Stimulated activated naive CD8-positive, alpha-beta T cell treated with anti-CD3 and anti-CD28 coated beads, Interleukin-15, Interleukin-2, amounts not matched to agents 100 ng/mL and 50 ng/mL, for 24 hours (primary cell): ENCODE measurements around the gene PALS1.

Experiments used
- H3K27ac Mint-ChIP-seq: one replicate; pipeline ENCODE4 v1.8.0; 2021; ENCODE audit warnings: mild to moderate bottlenecking, mixed read lengths
- H3K27me3 Mint-ChIP-seq: one replicate; pipeline ENCODE4 v1.8.0; 2021; ENCODE audit warnings: mixed read lengths
- H3K36me3 Mint-ChIP-seq: one replicate; pipeline ENCODE4 v1.8.0; 2021; ENCODE audit warnings: low read depth, mixed read lengths
- H3K4me1 Mint-ChIP-seq: one replicate; pipeline ENCODE4 v1.8.0; 2021; ENCODE audit warnings: low read depth, mixed read lengths
- H3K4me3 Mint-ChIP-seq: one replicate; pipeline ENCODE4 v1.8.0; 2021; ENCODE audit warnings: mild to moderate bottlenecking, mixed read lengths
- H3K9me3 Mint-ChIP-seq: one replicate; pipeline ENCODE4 v1.8.0; 2021; ENCODE audit warnings: mixed read lengths

The PALS1 gene

GRCh38 chr14:67240168-67240932 lies 885 bp upstream of the PALS1 start:
- peaks cover 5% of the 10 kb centered on the region for H3K27me3 Mint-ChIP-seq
- peak overlapping the region; percentile 12 for H3K27ac Mint-ChIP-seq
- no peaks in the 10 kb centered on the region for H3K9me3 Mint-ChIP-seq
- H3K36me3 Mint-ChIP-seq = no peaks in the 10 kb centered on the region
- peaks cover 21% of the 10 kb centered on the region for H3K4me1 Mint-ChIP-seq
- H3K4me3 Mint-ChIP-seq = peak overlapping the region; percentile 90

GRCh38 chr14:67240978-67241410 lies 241 bp upstream of the PALS1 start:
- Mint-ChIP-seq H3K4me3 (peak overlapping the region; percentile 90), H3K27ac (peak overlapping the region; percentile 72), H3K36me3 (no peaks in the 10 kb centered on the region), H3K9me3 (no peaks in the 10 kb centered on the region), H3K27me3 (peaks cover 5% of the 10 kb centered on the region), H3K4me1 (peaks cover 21% of the 10 kb centered on the region)

GRCh38 chr14:67242168-67242420 lies 859 bp downstream of the PALS1 start:
- Mint-ChIP-seq H3K4me1 (peaks cover 24% of the 10 kb centered on the region), H3K27me3 (peaks cover 5% of the 10 kb centered on the region), H3K27ac (peak overlapping the region; percentile 74), H3K9me3 (no peaks in the 10 kb centered on the region), H3K4me3 (peak overlapping the region; percentile 90), H3K36me3 (no peaks in the 10 kb centered on the region)

GRCh38 chr14:67245104-67245503 lies 3.9 kb downstream of the PALS1 start:
- H3K9me3 Mint-ChIP-seq = no peaks in the 10 kb centered on the region
- H3K4me1 Mint-ChIP-seq = peaks cover 29% of the 10 kb centered on the region
- no peak overlapping the region for H3K27ac Mint-ChIP-seq
- H3K27me3 Mint-ChIP-seq = peaks cover under 1% of the 10 kb centered on the region
- H3K4me3 Mint-ChIP-seq = no peak overlapping the region
- no peaks in the 10 kb centered on the region for H3K36me3 Mint-ChIP-seq

GRCh38 chr14:67251573-67252226 lies 10.5 kb downstream of the PALS1 start:
- peaks cover 14% of the 10 kb centered on the region for H3K4me1 Mint-ChIP-seq
- no peak overlapping the region for H3K27ac Mint-ChIP-seq
- H3K36me3 Mint-ChIP-seq = no peaks in the 10 kb centered on the region
- H3K9me3 Mint-ChIP-seq = no peaks in the 10 kb centered on the region
- H3K4me3 Mint-ChIP-seq = no peak overlapping the region
- no peaks in the 10 kb centered on the region for H3K27me3 Mint-ChIP-seq

GRCh38 chr14:67253076-67253635 lies 11.9 kb downstream of the PALS1 start:
- H3K4me1 Mint-ChIP-seq = peaks cover 3% of the 10 kb centered on the region
- H3K27ac Mint-ChIP-seq = no peak overlapping the region
- H3K4me3 Mint-ChIP-seq = no peak overlapping the region
- no peaks in the 10 kb centered on the region for H3K36me3 Mint-ChIP-seq
- no peaks in the 10 kb centered on the region for H3K9me3 Mint-ChIP-seq
- H3K27me3 Mint-ChIP-seq = no peaks in the 10 kb centered on the region

GRCh38 chr14:67257906-67258305 lies 16.7 kb downstream of the PALS1 start:
- Mint-ChIP-seq H3K27ac (no peak overlapping the region), H3K4me3 (no peak overlapping the region), H3K36me3 (no peaks in the 10 kb centered on the region), H3K9me3 (no peaks in the 10 kb centered on the region), H3K27me3 (no peaks in the 10 kb centered on the region), H3K4me1 (peaks cover 2% of the 10 kb centered on the region)

- Mint-ChIP-seq H3K36me3 (no peaks in the 10 kb centered on the region), H3K4me3 (no peak overlapping the region), H3K27ac (no peak overlapping the region), H3K27me3 (no peaks in the 10 kb centered on the region), H3K4me1 (no peaks in the 10 kb centered on the region), H3K9me3 (no peaks in the 10 kb centered on the region)
Measured at GRCh38 chr14:67260965-67261364, 19.7 kb downstream of the PALS1 start.

GRCh38 chr14:67263499-67264149 lies 22.4 kb downstream of the PALS1 start:
- Mint-ChIP-seq H3K9me3 (no peaks in the 10 kb centered on the region), H3K27me3 (no peaks in the 10 kb centered on the region), H3K27ac (no peak overlapping the region), H3K4me1 (peaks cover 9% of the 10 kb centered on the region), H3K4me3 (no peak overlapping the region), H3K36me3 (no peaks in the 10 kb centered on the region)

GRCh38 chr14:67265131-67265530 lies 23.9 kb downstream of the PALS1 start:
- Mint-ChIP-seq H3K27ac (no peak overlapping the region), H3K36me3 (no peaks in the 10 kb centered on the region), H3K27me3 (no peaks in the 10 kb centered on the region), H3K4me3 (no peak overlapping the region), H3K9me3 (no peaks in the 10 kb centered on the region), H3K4me1 (peaks cover 9% of the 10 kb centered on the region)

- Mint-ChIP-seq H3K27ac (no peak overlapping the region), H3K9me3 (no peaks in the 10 kb centered on the region), H3K4me3 (no peak overlapping the region), H3K27me3 (no peaks in the 10 kb centered on the region), H3K36me3 (peaks cover 15% of the 10 kb centered on the region), H3K4me1 (peaks cover 9% of the 10 kb centered on the region)
Measured at GRCh38 chr14:67267576-67268328, 26.5 kb downstream of the PALS1 start.

GRCh38 chr14:67268426-67269150 lies 27.4 kb downstream of the PALS1 start:
- no peaks in the 10 kb centered on the region for H3K27me3 Mint-ChIP-seq
- H3K36me3 Mint-ChIP-seq = peaks cover 20% of the 10 kb centered on the region
- no peak overlapping the region for H3K27ac Mint-ChIP-seq
- no peaks in the 10 kb centered on the region for H3K9me3 Mint-ChIP-seq
- no peak overlapping the region for H3K4me3 Mint-ChIP-seq
- H3K4me1 Mint-ChIP-seq = peaks cover 9% of the 10 kb centered on the region

GRCh38 chr14:67269298-67270060 lies 28.2 kb downstream of the PALS1 start:
- Mint-ChIP-seq H3K36me3 (peaks cover 27% of the 10 kb centered on the region), H3K27me3 (no peaks in the 10 kb centered on the region), H3K9me3 (no peaks in the 10 kb centered on the region), H3K27ac (no peak overlapping the region), H3K4me1 (peaks cover 9% of the 10 kb centered on the region), H3K4me3 (no peak overlapping the region)
